HL-60 (cell line): ENCODE measurements around the gene FBXO38.

ENCODE experiments used
- DNase-seq, 2 experiments: peaks; one replicate each; pipeline ENCODE4 v3.0.0-alpha.2; 2010 to 2020; ENCODE audit warnings: low read depth in 1 of 2, low spot score in 1 of 2
- H3K27ac ChIP-seq: fragments of 250-450 bp; sonication (Bioruptor Pico); replicated peaks from 2 replicates; pipeline ENCODE4 v1.5.1; 2020; ENCODE audit warnings: mild to moderate bottlenecking, moderate library complexity
- H3K27me3 ChIP-seq: fragments of 250-450 bp; sonication (Bioruptor Pico); 2 replicates; pipeline ENCODE4 v1.5.1; 2021; ENCODE audit warnings: mild to moderate bottlenecking, moderate library complexity; ENCODE audit not compliant: insufficient read depth, poor library complexity, severe bottlenecking
- H3K4me3 ChIP-seq: replicated peaks from 2 replicates; pipeline ENCODE4 v1.5.1; 2011; ENCODE audit warnings: mild to moderate bottlenecking, control low read depth, low read length; ENCODE audit not compliant: insufficient read depth
- CTCF ChIP-seq: IDR thresholded peaks from one replicate; pipeline ENCODE4 v1.5.1; 2011; ENCODE audit warnings: low read length, control low read depth, inconsistent platforms; ENCODE audit not compliant: insufficient read depth
- GABPA ChIP-seq: IDR thresholded peaks from 2 replicates; pipeline ENCODE4 v1.6.1; 2012; ENCODE audit warnings: low read depth
- POLR2AphosphoS5 ChIP-seq: IDR thresholded peaks from 2 replicates; pipeline ENCODE4 v1.6.1; 2012; ENCODE audit warnings: low read depth
- SPI1 ChIP-seq: IDR thresholded peaks from 2 replicates; pipeline ENCODE4 v1.6.1; 2012; ENCODE audit warnings: low read depth, mild to moderate bottlenecking, borderline replicate concordance
- TF ChIP-seq, protein P1 (sequence below): IDR thresholded peaks from 2 replicates; pipeline ENCODE4 v1.6.1; 2012; ENCODE audit warnings: low read depth; ENCODE audit not compliant: insufficient replicate concordance

Gene FBXO38

GRCh38 chr5:148425808-148426207, 42.0 kb downstream of the FBXO38 start:
- no peak overlapping the region for H3K4me3 ChIP-seq
- no peaks in the 10 kb centered on the region for H3K27me3 ChIP-seq
- DNase-seq = no peak
- TF ChIP-seq SPI1 = no peak
- TF ChIP-seq, protein P1, sequence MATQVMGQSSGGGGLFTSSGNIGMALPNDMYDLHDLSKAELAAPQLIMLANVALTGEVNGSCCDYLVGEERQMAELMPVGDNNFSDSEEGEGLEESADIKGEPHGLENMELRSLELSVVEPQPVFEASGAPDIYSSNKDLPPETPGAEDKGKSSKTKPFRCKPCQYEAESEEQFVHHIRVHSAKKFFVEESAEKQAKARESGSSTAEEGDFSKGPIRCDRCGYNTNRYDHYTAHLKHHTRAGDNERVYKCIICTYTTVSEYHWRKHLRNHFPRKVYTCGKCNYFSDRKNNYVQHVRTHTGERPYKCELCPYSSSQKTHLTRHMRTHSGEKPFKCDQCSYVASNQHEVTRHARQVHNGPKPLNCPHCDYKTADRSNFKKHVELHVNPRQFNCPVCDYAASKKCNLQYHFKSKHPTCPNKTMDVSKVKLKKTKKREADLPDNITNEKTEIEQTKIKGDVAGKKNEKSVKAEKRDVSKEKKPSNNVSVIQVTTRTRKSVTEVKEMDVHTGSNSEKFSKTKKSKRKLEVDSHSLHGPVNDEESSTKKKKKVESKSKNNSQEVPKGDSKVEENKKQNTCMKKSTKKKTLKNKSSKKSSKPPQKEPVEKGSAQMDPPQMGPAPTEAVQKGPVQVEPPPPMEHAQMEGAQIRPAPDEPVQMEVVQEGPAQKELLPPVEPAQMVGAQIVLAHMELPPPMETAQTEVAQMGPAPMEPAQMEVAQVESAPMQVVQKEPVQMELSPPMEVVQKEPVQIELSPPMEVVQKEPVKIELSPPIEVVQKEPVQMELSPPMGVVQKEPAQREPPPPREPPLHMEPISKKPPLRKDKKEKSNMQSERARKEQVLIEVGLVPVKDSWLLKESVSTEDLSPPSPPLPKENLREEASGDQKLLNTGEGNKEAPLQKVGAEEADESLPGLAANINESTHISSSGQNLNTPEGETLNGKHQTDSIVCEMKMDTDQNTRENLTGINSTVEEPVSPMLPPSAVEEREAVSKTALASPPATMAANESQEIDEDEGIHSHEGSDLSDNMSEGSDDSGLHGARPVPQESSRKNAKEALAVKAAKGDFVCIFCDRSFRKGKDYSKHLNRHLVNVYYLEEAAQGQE = no peak
- TF ChIP-seq CTCF = no peak
- no peak for TF ChIP-seq POLR2AphosphoS5
- no peak for TF ChIP-seq GABPA
- H3K27ac ChIP-seq = no peak overlapping the region

GRCh38 chr5:148426514-148426913, 42.8 kb downstream of the FBXO38 start:
- DNase-seq = no peak
- Histone ChIP-seq H3K27me3 (no peaks in the 10 kb centered on the region), H3K27ac (no peak overlapping the region), H3K4me3 (no peak overlapping the region)
- no peak for TF ChIP-seq POLR2AphosphoS5
- TF ChIP-seq, protein P1 = no peak
- TF ChIP-seq GABPA = no peak
- TF ChIP-seq CTCF = no peak
- no peak for TF ChIP-seq SPI1

- Histone ChIP-seq H3K27ac (no peak overlapping the region), H3K27me3 (no peaks in the 10 kb centered on the region), H3K4me3 (no peak overlapping the region)
- DNase-seq = no peak
- TF ChIP-seq SPI1 = no peak
These were observed 43.7 kb downstream of the FBXO38 start for GRCh38 chr5:148427370-148428042.

- TF ChIP-seq POLR2AphosphoS5 = no peak
- Histone ChIP-seq H3K27ac (no peak overlapping the region), H3K27me3 (no peaks in the 10 kb centered on the region), H3K4me3 (no peak overlapping the region)
- no peak for DNase-seq
These were observed 45.1 kb downstream of the FBXO38 start for GRCh38 chr5:148428848-148429247.

DNA sequence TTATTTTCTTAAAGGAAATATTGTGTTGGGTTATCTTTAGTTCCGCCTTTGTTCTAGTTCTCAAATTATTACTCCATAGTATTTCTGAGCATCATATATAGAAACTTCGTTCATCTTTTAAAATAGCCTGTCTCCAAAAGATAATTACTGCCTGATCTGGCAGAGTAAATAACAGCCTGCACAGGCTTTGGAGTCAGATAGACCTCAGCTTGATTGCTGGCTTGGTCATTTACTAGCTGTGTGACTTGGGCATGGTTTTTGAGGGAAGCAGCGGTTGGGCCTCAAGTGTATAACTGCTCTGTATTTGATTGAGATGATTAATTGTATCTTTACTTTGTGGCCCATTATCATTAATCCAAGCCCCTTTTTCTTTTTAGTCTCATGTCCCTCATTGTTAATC, 50.1 kb downstream of the FBXO38 start:
- TF ChIP-seq SPI1 = no peak
- TF ChIP-seq, protein P1 = no peak
- no peak for TF ChIP-seq GABPA
- no peak for TF ChIP-seq POLR2AphosphoS5
- no peak for TF ChIP-seq CTCF
- Histone ChIP-seq H3K4me3 (no peak overlapping the region), H3K27me3 (no peaks in the 10 kb centered on the region), H3K27ac (no peak overlapping the region)
- no peak for DNase-seq
